ENCODE data around the gene ZNF518B.

GRCh38 chr4:10458177-10458576, 951 bp upstream of the ZNF518B start:
- TF ChIP-seq EZH2phosphoT487 (IDR thresholded peaks at IDR 0.05; ENCODE audit: low read length) (no peak), CTCF (IDR thresholded peaks at IDR 0.05; ENCODE audit: low read length) (no peak)
